Memory B cell (primary cell): ENCODE data around the gene ARL2.
"Not testable (repeated sequence)": the region's sequence is repeated elsewhere in the genome, so short reads cannot be mapped to it uniquely, and the experiment has no call there.

ENCODE experiments used
- ATAC-seq: fragments of 150-1000 bp; cut with Tn5 transposase; 2 replicates; pipeline ENCODE4 v1.10.0; 2021; ENCODE audit warnings: low read depth, mild to moderate bottlenecking, moderate library complexity
- DNase-seq, 2 donors: peaks; one replicate each; pipeline ENCODE4 v3.0.0; 2022; ENCODE audit warnings: low spot score in 2 of 2
- H3K27ac Mint-ChIP-seq: one replicate; pipeline ENCODE4 v1.8.0; 2022; ENCODE audit warnings: mild to moderate bottlenecking, moderate library complexity, mixed read lengths
- H3K27me3 Mint-ChIP-seq: one replicate; pipeline ENCODE4 v1.8.0; 2022; ENCODE audit warnings: mixed read lengths
- H3K36me3 Mint-ChIP-seq: one replicate; pipeline ENCODE4 v1.8.0; 2022; ENCODE audit warnings: mild to moderate bottlenecking, mixed read lengths
- H3K4me1 Mint-ChIP-seq: one replicate; pipeline ENCODE4 v1.8.0; 2022; ENCODE audit warnings: mixed read lengths
- H3K4me3 Mint-ChIP-seq: one replicate; pipeline ENCODE4 v1.8.0; 2022; ENCODE audit warnings: mild to moderate bottlenecking, moderate library complexity, mixed read lengths
- H3K9me3 Mint-ChIP-seq: one replicate; pipeline ENCODE4 v1.8.0; 2022; ENCODE audit warnings: mixed read lengths

ARL2 gene

GRCh38 chr11:65013888-65014725 is at the start of gene ARL2:
Gene ARL2 (plus strand): TSS chr11:65014160. CDS start chr11:65014208, 48 bp downstream.
- Mint-ChIP-seq H3K9me3 (no peaks in the 10 kb centered on the region), H3K4me3 (peak within 1 kb of the TSS; percentile 89), H3K4me1 (peaks cover 21% of the 10 kb centered on the region), H3K36me3 (peaks cover 5% of the 10 kb centered on the region), H3K27me3 (no peaks in the 10 kb centered on the region), H3K27ac (peak within 1 kb of the TSS; percentile 94)
- ATAC-seq = peak; percentile 77
- peak; percentile 89 to 94 for DNase-seq

- no peak for ATAC-seq
- no peaks in the 10 kb centered on the region for H3K9me3 Mint-ChIP-seq
- no peak overlapping the region for H3K4me3 Mint-ChIP-seq
- peaks cover 17% of the 10 kb centered on the region for H3K4me1 Mint-ChIP-seq
- DNase-seq = no peak
- no peaks in the 10 kb centered on the region for H3K27me3 Mint-ChIP-seq
- H3K27ac Mint-ChIP-seq = no peak overlapping the region
- H3K36me3 Mint-ChIP-seq = peaks cover 2% of the 10 kb centered on the region
Observed at GRCh38 chr11:64967375-64967774, 46.6 kb upstream of the ARL2 start.

GRCh38 chr11:64969209-64969608 is 44.8 kb upstream of the ARL2 start:
- Mint-ChIP-seq H3K4me3 (no peak overlapping the region), H3K9me3 (no peaks in the 10 kb centered on the region), H3K4me1 (peaks cover 24% of the 10 kb centered on the region), H3K27me3 (no peaks in the 10 kb centered on the region), H3K27ac (no peak overlapping the region), H3K36me3 (peaks cover 2% of the 10 kb centered on the region)
- no peak for DNase-seq
- no peak for ATAC-seq

GRCh38 chr11:64970731-64971151 is 43.2 kb upstream of the ARL2 start:
- H3K36me3 Mint-ChIP-seq = peaks cover 2% of the 10 kb centered on the region
- no peak overlapping the region for H3K27ac Mint-ChIP-seq
- peak overlapping the region; percentile 75 for H3K4me3 Mint-ChIP-seq
- ATAC-seq = no peak
- peaks cover 29% of the 10 kb centered on the region for H3K4me1 Mint-ChIP-seq
- no peak for DNase-seq
- H3K9me3 Mint-ChIP-seq = no peaks in the 10 kb centered on the region
- no peaks in the 10 kb centered on the region for H3K27me3 Mint-ChIP-seq

GRCh38 chr11:64971421-64972233 is 42.3 kb upstream of the ARL2 start, which contains the start of gene MAJIN:
Gene MAJIN (minus strand): TSS chr11:64972108. CDS start chr11:64959405, 12,703 bp downstream.
- Mint-ChIP-seq H3K36me3 (peaks cover 2% of the 10 kb centered on the region), H3K9me3 (no peaks in the 10 kb centered on the region), H3K4me1 (peaks cover 29% of the 10 kb centered on the region), H3K27me3 (no peaks in the 10 kb centered on the region), H3K27ac (peak within 1 kb of the TSS; percentile 38), H3K4me3 (peak within 1 kb of the TSS; percentile 75)
- ATAC-seq (peak; percentile 81), DNase-seq (peak; percentile 83 to 86)

GRCh38 chr11:64974124-64974523 is 39.8 kb upstream of the ARL2 start:
- Mint-ChIP-seq H3K4me1 (peaks cover 27% of the 10 kb centered on the region), H3K27ac (peak overlapping the region; percentile 69), H3K4me3 (no peak overlapping the region), H3K9me3 (no peaks in the 10 kb centered on the region), H3K27me3 (no peaks in the 10 kb centered on the region), H3K36me3 (peaks cover under 1% of the 10 kb centered on the region)
- peak; percentile 38 for ATAC-seq
- DNase-seq = no peak

GRCh38 chr11:64976651-64977050 is 37.3 kb upstream of the ARL2 start:
- H3K4me3 Mint-ChIP-seq = no peak overlapping the region
- DNase-seq (no peak), ATAC-seq (no peak)
- H3K27me3 Mint-ChIP-seq = no peaks in the 10 kb centered on the region
- no peaks in the 10 kb centered on the region for H3K9me3 Mint-ChIP-seq
- peaks cover 18% of the 10 kb centered on the region for H3K4me1 Mint-ChIP-seq
- H3K36me3 Mint-ChIP-seq = no peaks in the 10 kb centered on the region
- H3K27ac Mint-ChIP-seq = no peak overlapping the region

- not testable (repeated sequence) for H3K9me3 Mint-ChIP-seq, H3K36me3 Mint-ChIP-seq, H3K27ac Mint-ChIP-seq, DNase-seq, H3K27me3 Mint-ChIP-seq, H3K4me3 Mint-ChIP-seq, ATAC-seq
- H3K4me1 Mint-ChIP-seq = peaks cover 28% of the 10 kb centered on the region
Observed at GRCh38 chr11:64983339-64983738, 30.6 kb upstream of the ARL2 start.

GRCh38 chr11:64987998-64988854 is 25.7 kb upstream of the ARL2 start:
- Mint-ChIP-seq H3K36me3 (peaks cover 6% of the 10 kb centered on the region), H3K4me3 (peak overlapping the region; percentile 44), H3K27ac (peak overlapping the region; percentile 12), H3K27me3 (no peaks in the 10 kb centered on the region), H3K9me3 (no peaks in the 10 kb centered on the region), H3K4me1 (peaks cover 56% of the 10 kb centered on the region)
- no peak for DNase-seq
- no peak for ATAC-seq

- Mint-ChIP-seq H3K4me1 (peaks cover 54% of the 10 kb centered on the region), H3K4me3 (peak overlapping the region; percentile 44), H3K27me3 (no peaks in the 10 kb centered on the region), H3K9me3 (no peaks in the 10 kb centered on the region), H3K27ac (peak overlapping the region; percentile 38), H3K36me3 (peaks cover 7% of the 10 kb centered on the region)
- ATAC-seq (no peak), DNase-seq (no peak)
Observed at GRCh38 chr11:64989416-64989815, 24.5 kb upstream of the ARL2 start.

- peak; percentile 90 for ATAC-seq
- no peaks in the 10 kb centered on the region for H3K27me3 Mint-ChIP-seq
- H3K4me3 Mint-ChIP-seq = peak overlapping the region; percentile 81
- H3K36me3 Mint-ChIP-seq = peaks cover 5% of the 10 kb centered on the region
- H3K9me3 Mint-ChIP-seq = no peaks in the 10 kb centered on the region
- H3K4me1 Mint-ChIP-seq = peaks cover 47% of the 10 kb centered on the region
- H3K27ac Mint-ChIP-seq = peak overlapping the region; percentile 49
- peak in 1 of 2 donors; percentile 26 for DNase-seq
Observed at GRCh38 chr11:64990222-64990923, 23.6 kb upstream of the ARL2 start.

GRCh38 chr11:64994318-64994717 is 19.6 kb upstream of the ARL2 start:
- DNase-seq (no peak), ATAC-seq (no peak)
- Mint-ChIP-seq H3K4me3 (no peak overlapping the region), H3K9me3 (no peaks in the 10 kb centered on the region), H3K27me3 (no peaks in the 10 kb centered on the region), H3K36me3 (peaks cover 3% of the 10 kb centered on the region), H3K27ac (no peak overlapping the region), H3K4me1 (peaks cover 42% of the 10 kb centered on the region)

GRCh38 chr11:64996327-64996709 is 17.6 kb upstream of the ARL2 start:
- Mint-ChIP-seq H3K9me3 (no peaks in the 10 kb centered on the region), H3K27ac (peak overlapping the region; percentile 33), H3K4me3 (peak overlapping the region; percentile 86), H3K27me3 (no peaks in the 10 kb centered on the region), H3K4me1 (peaks cover 30% of the 10 kb centered on the region), H3K36me3 (peaks cover 3% of the 10 kb centered on the region)
- ATAC-seq (peak; percentile 6), DNase-seq (no peak)
